Gastrocnemius medialis (tissue), 4 donors: ENCODE data around the gene DNAJC1.

Experiments
- CTCF ChIP-seq, 5 experiments: fragments of 450-650 bp in 3 of 5; fragments of 200-600 bp in 2 of 5; sonication (generic) in 2 of 5; IDR thresholded peaks in 4 of 5; conservative IDR thresholded peaks in 1 of 5; 1 replicate in 4 of 5; 2 replicates in 1 of 5; pipeline ENCODE4 v1.5.1; 2016 to 2019; ENCODE audit warnings: antibody characterized with exemption in 5 of 5, mild to moderate bottlenecking in 3 of 5, moderate library complexity in 3 of 5
- POLR2A ChIP-seq, 2 donors: fragments of 450-650 bp; IDR thresholded peaks; one replicate each; pipeline ENCODE4 v1.6.1; 2017; ENCODE audit warnings: antibody characterized with exemption in 2 of 2, mild to moderate bottlenecking in 2 of 2, moderate library complexity in 2 of 2

GRCh38 chr10:21814866-21815265, 188.7 kb downstream of the DNAJC1 start:
- TF ChIP-seq CTCF (IDR thresholded peaks at IDR 0.05 in 4 of 5, conservative IDR thresholded peaks at IDR 0.05 in 1 of 5) (no peak), POLR2A (IDR thresholded peaks at IDR 0.05) (no peak)
